ENCODE results near the gene CREB5. TPM values are rescaled to one million over a fixed set of nuclear protein-coding genes. Genes with fewer than 3 reads are reported as not detected.

Gene CREB5
- polyA plus RNA-seq, 3 donors from 2014 or later: 0.37 TPM; not detected in 2

- Mint-ChIP-seq H3K27me3 (ENCODE audit: low read depth in 3 of 3) (peaks cover 0 to 7% (median 2%) of the 10 kb centered on the region in 3 donors), H3K9me3 (peaks cover 0 to 1% (median 0%) of the 10 kb centered on the region in 6 donors), H3K4me3 (no peak overlapping the region), H3K4me1 (no peaks in the 10 kb centered on the region), H3K27ac (no peak overlapping the region), H3K36me3 (no peaks in the 10 kb centered on the region)
- DNase-seq: no peak
Measured at GRCh38 chr7:28697913-28698563, 285.7 kb downstream of the CREB5 start.

DNA sequence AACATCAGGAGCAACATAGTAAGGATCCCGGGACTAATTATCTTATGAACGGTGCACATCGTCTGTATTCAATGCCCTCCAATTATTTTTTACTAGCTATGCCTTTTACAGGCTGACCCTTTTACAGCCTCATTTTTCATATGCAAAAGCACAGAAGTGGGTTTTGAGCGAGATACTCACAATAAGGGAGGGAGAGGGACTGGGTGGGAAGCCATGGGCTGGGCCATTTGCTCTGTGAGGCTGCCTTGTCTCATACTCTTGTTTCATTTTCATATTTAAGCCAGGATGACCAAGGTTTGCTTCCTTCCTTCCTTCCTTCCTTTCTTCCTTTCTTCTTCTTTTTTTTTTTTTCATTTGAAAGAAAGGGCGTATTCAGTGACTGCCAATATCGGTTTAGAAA, 286.5 kb downstream of the CREB5 start:
- peaks cover 0 to 7% (median 2%) of the 10 kb centered on the region in 3 donors for H3K27me3 Mint-ChIP-seq (ENCODE audit: low read depth in 3 of 3)
- peaks cover 0 to 3% (median 0%) of the 10 kb centered on the region in 6 donors for H3K9me3 Mint-ChIP-seq
- H3K36me3 Mint-ChIP-seq: no peaks in the 10 kb centered on the region
- H3K4me1 Mint-ChIP-seq: no peaks in the 10 kb centered on the region
- DNase-seq: no peak
- H3K4me3 Mint-ChIP-seq: no peak overlapping the region
- H3K27ac Mint-ChIP-seq: no peak overlapping the region

DNA sequence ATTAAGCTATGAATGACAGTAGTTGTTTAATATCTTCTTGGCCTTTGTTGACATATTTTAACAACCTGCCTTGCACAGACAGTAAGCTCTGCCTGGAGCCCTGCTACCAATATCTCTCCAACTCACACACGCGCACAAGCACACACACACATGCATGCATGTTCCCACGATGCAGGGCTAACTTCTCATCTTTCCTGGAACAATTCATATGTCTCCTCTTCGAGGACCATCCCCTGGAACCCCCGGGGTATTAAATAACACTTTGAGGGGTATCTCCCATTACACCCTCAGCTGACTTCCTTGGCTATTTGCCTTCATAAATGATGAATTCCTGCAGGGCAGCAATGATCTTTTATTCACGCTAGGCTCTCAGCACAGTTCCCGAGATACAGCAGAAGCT, 287.8 kb downstream of the CREB5 start:
- H3K4me3 Mint-ChIP-seq: no peak overlapping the region
- H3K9me3 Mint-ChIP-seq: peaks cover 0 to 3% (median 0%) of the 10 kb centered on the region in 6 donors
- no peak overlapping the region for H3K27ac Mint-ChIP-seq
- peaks cover 0 to 3% (median 2%) of the 10 kb centered on the region in 3 donors for H3K27me3 Mint-ChIP-seq (ENCODE audit: low read depth in 3 of 3)
- H3K36me3 Mint-ChIP-seq: no peaks in the 10 kb centered on the region
- DNase-seq: no peak
- no peaks in the 10 kb centered on the region for H3K4me1 Mint-ChIP-seq

DNA sequence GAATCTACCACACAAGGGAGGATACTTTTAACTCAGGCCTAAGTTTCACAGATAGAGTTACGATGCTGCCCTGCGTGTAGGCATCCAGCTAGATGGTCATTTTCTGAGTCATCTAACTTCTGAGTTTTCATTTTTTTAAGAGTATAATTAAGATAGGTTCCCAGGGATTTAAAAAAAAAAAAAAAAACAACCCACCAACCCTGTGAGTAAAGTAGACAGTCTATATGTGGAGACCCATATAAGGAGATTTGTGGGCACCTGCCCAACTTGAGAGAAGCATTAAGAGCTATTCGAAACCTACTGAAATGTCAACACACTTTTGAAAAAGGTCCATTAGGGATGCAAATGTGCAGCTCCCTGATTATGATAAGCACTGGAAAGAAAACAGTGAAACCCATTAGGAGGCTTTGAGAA, 288.5 kb downstream of the CREB5 start:
- H3K36me3 Mint-ChIP-seq: no peaks in the 10 kb centered on the region
- H3K4me1 Mint-ChIP-seq: no peaks in the 10 kb centered on the region
- DNase-seq: no peak
- H3K4me3 Mint-ChIP-seq: no peak overlapping the region
- peaks cover 0 to 3% (median 2%) of the 10 kb centered on the region in 3 donors for H3K27me3 Mint-ChIP-seq (ENCODE audit: low read depth in 3 of 3)
- no peak overlapping the region for H3K27ac Mint-ChIP-seq
- peaks cover 0 to 3% (median 0%) of the 10 kb centered on the region in 6 donors for H3K9me3 Mint-ChIP-seq

DNA sequence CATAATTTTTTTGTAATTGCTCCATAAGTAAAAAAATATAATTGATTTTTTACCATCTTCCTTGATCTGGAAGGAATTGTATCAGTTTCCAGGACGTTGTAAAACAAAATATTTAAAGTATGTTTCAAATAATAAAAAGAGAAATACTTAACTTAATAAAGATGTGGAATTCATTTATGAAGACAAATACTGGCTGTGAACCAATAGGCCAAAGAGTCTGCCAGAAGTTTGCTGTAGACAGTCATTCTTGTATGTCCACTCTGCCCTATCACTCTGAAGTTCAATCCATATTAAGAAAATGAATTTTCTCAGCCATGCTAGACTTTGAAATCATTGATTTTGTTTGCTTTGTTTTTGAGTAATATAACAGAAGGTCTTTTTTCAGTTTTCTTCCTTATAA, 289.4 kb downstream of the CREB5 start:
- Mint-ChIP-seq H3K9me3 (peaks cover 0 to 3% (median 0%) of the 10 kb centered on the region in 6 donors), H3K36me3 (no peaks in the 10 kb centered on the region), H3K27ac (no peak overlapping the region), H3K4me3 (no peak overlapping the region), H3K4me1 (no peaks in the 10 kb centered on the region), H3K27me3 (ENCODE audit: low read depth in 3 of 3) (peaks cover 0 to 3% (median 2%) of the 10 kb centered on the region in 3 donors)
- DNase-seq: no peak

DNA sequence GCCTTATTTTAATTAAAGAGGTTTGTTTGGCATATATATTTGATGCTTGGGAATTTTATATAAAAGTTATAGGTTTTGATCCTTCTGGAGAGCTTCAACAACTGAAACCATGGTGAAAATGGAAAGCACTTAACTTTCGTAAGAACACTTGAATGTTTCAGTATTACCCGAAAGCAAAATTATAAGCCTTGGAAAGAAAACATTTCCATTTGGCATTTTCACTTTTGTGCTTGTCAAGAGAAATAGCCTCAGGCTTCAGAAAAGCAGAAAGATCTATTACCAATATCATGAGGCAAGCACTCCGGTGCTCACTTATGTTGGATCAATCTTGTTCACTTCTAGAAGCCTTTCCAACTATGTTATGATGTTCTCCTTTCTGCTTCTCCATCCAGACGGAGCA, 289.9 kb downstream of the CREB5 start:
- Mint-ChIP-seq H3K27ac (no peak overlapping the region), H3K9me3 (peaks cover 0 to 3% (median 0%) of the 10 kb centered on the region in 6 donors), H3K36me3 (no peaks in the 10 kb centered on the region), H3K4me3 (no peak overlapping the region), H3K27me3 (ENCODE audit: low read depth in 3 of 3) (peaks cover 0 to 3% (median 2%) of the 10 kb centered on the region in 3 donors), H3K4me1 (no peaks in the 10 kb centered on the region)
- DNase-seq: no peak

DNA sequence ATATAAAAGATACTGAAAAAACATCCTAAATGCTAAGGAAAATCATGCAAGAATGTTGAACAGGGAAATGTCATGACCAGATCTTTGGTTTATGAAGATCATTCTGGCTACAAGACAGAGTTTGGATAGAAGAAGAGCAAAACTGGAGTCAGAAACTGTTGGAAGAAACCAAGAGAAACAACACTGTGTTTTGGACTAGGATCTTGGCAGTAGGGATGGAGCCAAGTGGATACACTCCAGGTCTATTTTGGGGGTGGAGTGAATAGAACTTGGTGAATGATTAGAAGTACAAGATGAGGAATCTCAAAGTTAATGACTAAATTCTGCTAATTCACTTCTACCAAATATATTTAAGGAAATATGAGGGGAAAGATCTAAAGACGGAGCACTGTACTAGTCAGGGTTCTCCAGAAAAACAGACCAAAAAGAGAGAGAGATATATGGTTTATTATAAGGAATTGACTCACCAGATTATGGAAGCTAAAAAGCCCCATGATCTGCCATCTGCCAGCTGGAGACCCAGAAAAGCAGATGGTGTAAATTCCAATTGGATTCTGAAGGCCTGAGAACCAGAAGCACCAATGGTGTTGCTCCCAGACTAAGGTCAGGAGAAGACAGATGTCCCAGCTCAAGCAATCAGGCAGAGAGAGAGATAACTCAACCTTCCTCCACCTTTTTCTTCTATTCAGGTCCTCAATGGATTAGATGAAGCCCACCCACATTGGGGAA, 290.9 kb downstream of the CREB5 start:
- Mint-ChIP-seq H3K27me3 (ENCODE audit: low read depth in 3 of 3) (peaks cover 0 to 3% (median 2%) of the 10 kb centered on the region in 3 donors), H3K9me3 (peaks cover 0 to 3% (median 0%) of the 10 kb centered on the region in 6 donors)

GRCh38 chr7:28704706-28705105, 292.4 kb downstream of the CREB5 start:
- peaks cover 0 to 3% (median 0%) of the 10 kb centered on the region in 6 donors for H3K9me3 Mint-ChIP-seq

More for the DNA sequence above, 290.9 kb downstream of the CREB5 start:
- DNase-seq: no peak
- Mint-ChIP-seq H3K4me3 (no peak overlapping the region), H3K36me3 (no peaks in the 10 kb centered on the region), H3K4me1 (no peaks in the 10 kb centered on the region), H3K27ac (no peak overlapping the region)

DNA sequence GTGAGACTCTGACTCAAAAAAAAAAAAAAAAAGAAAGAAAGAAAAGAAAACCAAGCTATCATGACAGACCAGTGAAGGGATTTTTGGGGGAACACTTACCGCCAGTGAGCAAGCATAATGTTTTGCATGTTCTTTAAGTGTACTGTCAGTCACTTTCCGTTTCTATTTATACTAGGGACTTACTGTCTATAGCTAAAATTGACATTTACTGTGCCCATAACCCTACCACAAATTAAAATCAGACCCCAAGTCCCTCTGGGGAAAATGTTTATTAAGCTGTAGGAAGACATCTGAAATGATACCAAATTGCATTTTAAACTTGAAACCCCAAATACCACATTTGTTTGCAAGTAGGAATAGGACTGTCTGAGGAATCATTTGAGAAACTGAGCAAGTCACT, 293.0 kb downstream of the CREB5 start:
- DNase-seq: no peak
- H3K4me3 Mint-ChIP-seq: no peak overlapping the region
- H3K9me3 Mint-ChIP-seq: peaks cover 0 to 3% (median 0%) of the 10 kb centered on the region in 6 donors
- peaks cover 0 to 3% (median 2%) of the 10 kb centered on the region in 3 donors for H3K27me3 Mint-ChIP-seq (ENCODE audit: low read depth in 3 of 3)
- no peaks in the 10 kb centered on the region for H3K36me3 Mint-ChIP-seq
- H3K4me1 Mint-ChIP-seq: no peaks in the 10 kb centered on the region
- H3K27ac Mint-ChIP-seq: no peak overlapping the region

More at GRCh38 chr7:28704706-28705105, 292.4 kb downstream of the CREB5 start:
- Mint-ChIP-seq H3K4me1 (no peaks in the 10 kb centered on the region), H3K4me3 (no peak overlapping the region), H3K27me3 (ENCODE audit: low read depth in 3 of 3) (peaks cover 0 to 3% (median 2%) of the 10 kb centered on the region in 3 donors), H3K27ac (no peak overlapping the region), H3K36me3 (no peaks in the 10 kb centered on the region)
- no peak for DNase-seq

GRCh38 chr7:28706584-28706983, 294.3 kb downstream of the CREB5 start:
- Mint-ChIP-seq H3K27me3 (ENCODE audit: low read depth in 3 of 3) (peaks cover 0 to 3% (median 1%) of the 10 kb centered on the region in 3 donors), H3K9me3 (peaks cover 0 to 3% (median 0%) of the 10 kb centered on the region in 6 donors), H3K4me1 (no peaks in the 10 kb centered on the region), H3K4me3 (no peak overlapping the region), H3K27ac (no peak overlapping the region), H3K36me3 (no peaks in the 10 kb centered on the region)
- DNase-seq: no peak

- Mint-ChIP-seq H3K27ac (no peak overlapping the region), H3K4me1 (no peaks in the 10 kb centered on the region), H3K27me3 (ENCODE audit: low read depth in 3 of 3) (peaks cover 0 to 3% (median 1%) of the 10 kb centered on the region in 3 donors), H3K9me3 (peaks cover 0 to 3% (median 0%) of the 10 kb centered on the region in 6 donors), H3K4me3 (no peak overlapping the region), H3K36me3 (no peaks in the 10 kb centered on the region)
- DNase-seq: no peak
Measured at GRCh38 chr7:28707291-28707690, 295.0 kb downstream of the CREB5 start.

GRCh38 chr7:28708033-28708951, 296.0 kb downstream of the CREB5 start:
- Mint-ChIP-seq H3K4me1 (no peaks in the 10 kb centered on the region), H3K36me3 (no peaks in the 10 kb centered on the region), H3K27ac (no peak overlapping the region), H3K27me3 (ENCODE audit: low read depth in 3 of 3) (peaks cover 1 to 2% (median 1%) of the 10 kb centered on the region in 3 donors), H3K9me3 (no peaks in the 10 kb centered on the region), H3K4me3 (no peak overlapping the region)
- DNase-seq: no peak

GRCh38 chr7:28709748-28710147, 297.4 kb downstream of the CREB5 start:
- DNase-seq: no peak
- Mint-ChIP-seq H3K27me3 (ENCODE audit: low read depth in 3 of 3) (peaks cover 1 to 4% (median 2%) of the 10 kb centered on the region in 3 donors), H3K36me3 (no peaks in the 10 kb centered on the region), H3K27ac (no peak overlapping the region), H3K4me3 (no peak overlapping the region), H3K4me1 (no peaks in the 10 kb centered on the region), H3K9me3 (no peaks in the 10 kb centered on the region)
